GM12875 (cell line): ENCODE data around the gene STK10.
"Not testable (repeated sequence)": the region's sequence is repeated elsewhere in the genome, so short reads cannot be mapped to it uniquely, and the experiment has no call there.

Experiments
- H3K4me3 ChIP-seq: one replicate; pipeline ENCODE4 v1.5.1; 2011; ENCODE audit warnings: low read depth, low read length, control low read depth
- CTCF ChIP-seq: IDR thresholded peaks from 2 replicates; pipeline ENCODE4 v1.5.1; 2011; ENCODE audit warnings: low read depth, mild to moderate bottlenecking, control low read depth, inconsistent platforms, low read length, moderate library complexity, borderline replicate concordance; ENCODE audit not compliant: insufficient read depth

The STK10 gene

DNA sequence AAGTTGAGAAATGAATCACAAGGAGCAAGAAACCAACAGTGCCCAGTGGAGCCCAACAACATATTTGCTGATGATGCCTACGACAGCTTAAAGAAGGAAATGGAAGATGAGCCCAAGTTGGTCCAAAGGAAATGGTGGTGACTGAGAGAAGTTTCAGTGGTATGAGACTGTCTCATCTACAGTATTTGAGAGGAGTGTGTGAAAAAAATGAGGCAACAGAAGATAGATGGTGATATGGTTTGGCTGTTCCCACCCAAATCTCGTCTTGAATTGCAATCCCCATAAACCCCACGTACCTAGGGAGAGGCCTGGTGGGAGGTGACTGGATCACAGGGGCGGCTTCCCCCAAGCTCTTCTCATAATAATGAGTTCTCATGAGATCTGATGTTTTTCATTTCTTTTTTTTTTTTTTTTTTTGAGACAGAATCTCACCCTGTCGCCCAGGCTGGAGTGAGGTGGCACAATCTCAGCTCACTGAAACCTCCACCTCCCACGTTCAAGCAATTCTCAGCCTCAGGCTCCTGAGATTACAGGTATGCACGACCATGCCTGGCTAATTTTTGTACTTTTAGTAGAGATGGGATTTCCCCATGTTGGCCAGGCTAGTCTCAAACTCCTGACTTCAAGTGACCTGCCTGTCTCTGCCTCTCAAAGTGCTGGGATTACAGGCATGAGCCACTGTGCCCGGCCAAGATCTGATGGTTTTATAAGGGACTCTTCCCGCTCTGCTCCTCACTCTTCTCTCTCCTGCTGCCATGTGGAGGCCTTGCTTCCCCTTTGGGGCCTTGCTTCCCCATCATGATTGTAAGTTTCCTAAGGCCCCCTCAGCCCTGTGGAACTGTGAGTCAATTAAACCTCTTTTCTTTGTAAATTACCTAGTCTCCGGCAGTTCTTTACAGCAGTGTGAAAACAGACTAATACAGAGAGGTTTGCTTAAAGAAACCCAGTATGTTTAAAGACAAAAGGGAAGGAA lies 36.2 kb upstream of the STK10 start:
- TF ChIP-seq CTCF = no peak
- peak overlapping the region; percentile 16 for H3K4me3 ChIP-seq

- H3K4me3 ChIP-seq = no peak overlapping the region
- no peak for TF ChIP-seq CTCF
These were observed 31.3 kb upstream of the STK10 start for GRCh38 chr5:172219296-172219695.

DNA sequence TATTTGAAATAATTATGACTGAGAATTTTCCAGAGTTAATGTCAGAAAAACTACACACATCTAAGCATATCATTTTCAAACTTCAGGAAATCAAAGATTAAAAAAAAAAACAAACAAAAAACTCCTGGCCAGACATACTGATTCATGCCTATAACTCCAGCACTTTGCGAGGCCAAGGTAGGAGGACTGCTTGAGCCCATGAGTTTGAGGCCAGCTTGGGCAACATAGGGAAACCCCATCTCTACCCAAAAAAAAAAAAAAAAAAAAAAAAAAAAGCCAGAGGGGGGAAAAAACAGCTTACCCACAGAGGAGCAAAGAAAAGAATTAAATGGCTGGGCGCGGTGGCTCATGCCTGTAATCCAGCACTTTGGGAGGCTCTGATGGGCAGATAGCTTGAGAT lies 28.3 kb upstream of the STK10 start:
- no peak for TF ChIP-seq CTCF
- H3K4me3 ChIP-seq = no peak overlapping the region

DNA sequence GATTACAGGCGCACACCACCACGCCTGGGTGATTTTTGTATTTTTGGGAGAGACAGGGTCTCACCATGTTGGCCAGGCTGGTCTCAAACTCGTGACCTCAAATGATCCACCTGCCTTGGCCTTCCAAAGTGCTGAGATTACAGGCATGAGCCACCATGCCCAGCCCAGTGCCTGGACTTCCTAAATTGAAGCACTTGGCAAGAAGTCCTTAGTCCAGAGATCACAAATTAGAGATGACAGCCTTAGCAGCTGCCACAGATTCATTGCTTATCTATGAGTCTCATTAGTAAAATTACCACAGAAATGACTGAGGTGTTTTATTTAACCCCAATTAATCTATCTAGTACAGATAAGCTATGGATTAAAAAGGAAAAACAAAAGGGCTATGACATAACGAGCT lies 25.1 kb upstream of the STK10 start:
- TF ChIP-seq CTCF = no peak
- no peak overlapping the region for H3K4me3 ChIP-seq

- TF ChIP-seq CTCF = no peak
- H3K4me3 ChIP-seq = no peak overlapping the region
These were observed 23.7 kb upstream of the STK10 start for GRCh38 chr5:172211676-172212075.

GRCh38 chr5:172209714-172210113 lies 21.7 kb upstream of the STK10 start:
- no peak for TF ChIP-seq CTCF
- no peak overlapping the region for H3K4me3 ChIP-seq

DNA sequence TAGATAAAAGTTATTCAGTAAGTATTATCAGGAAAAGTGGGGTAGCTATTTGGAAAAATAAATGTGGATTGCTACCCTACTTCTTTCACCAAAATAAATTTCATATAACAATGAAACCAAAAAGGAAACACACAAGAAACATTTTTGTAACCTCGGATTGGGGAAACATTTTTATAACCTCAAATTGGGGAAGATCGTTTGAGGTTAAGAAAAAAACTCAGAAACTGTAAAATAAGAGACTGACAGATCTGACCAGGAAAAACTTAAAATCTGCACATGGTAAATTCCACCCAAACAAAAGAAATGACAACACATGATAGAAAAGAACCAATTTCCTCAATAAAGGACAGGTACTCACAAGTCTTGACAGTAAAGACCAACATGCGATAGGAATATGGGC lies 19.5 kb upstream of the STK10 start:
- no peak for TF ChIP-seq CTCF
- no peak overlapping the region for H3K4me3 ChIP-seq

GRCh38 chr5:172205984-172206383 lies 18.0 kb upstream of the STK10 start:
- H3K4me3 ChIP-seq = not testable (repeated sequence)
